Liver (tissue), 9 donors: ENCODE data around the gene TNFRSF13B. TPM values are rescaled to one million over a fixed set of nuclear protein-coding genes. Genes with fewer than 3 reads are reported as not detected.
A peak's percentile ranks its signal among the peaks of the same experiment; 100 is the strongest.

Experiments
- DNase-seq: peaks from one replicate; pipeline ENCODE4 v3.0.0-alpha.2; 2017; ENCODE audit warnings: low spot score
- H3K27ac ChIP-seq, 2 donors: one replicate each; pipeline ENCODE4 v1.7.0; 2013; ENCODE audit warnings: inconsistent platforms in 2 of 2, low read length in 2 of 2, control low read depth in 1 of 2, low read depth in 1 of 2, mild to moderate bottlenecking in 1 of 2
- H3K27me3 ChIP-seq, 4 donors: one replicate each; pipeline versions ENCODE4 v1.6.1 to v1.7.0; 2013; ENCODE audit warnings: low read length in 3 of 4, inconsistent platforms in 1 of 4, mild to moderate bottlenecking in 1 of 4, moderate library complexity in 1 of 4; ENCODE audit not compliant: control insufficient read depth in 4 of 4, insufficient read depth in 4 of 4
- H3K36me3 ChIP-seq, 4 donors: one replicate each; pipeline versions ENCODE4 v1.6.1 to v1.7.0; 2013; ENCODE audit warnings: low read length in 3 of 4, mild to moderate bottlenecking in 3 of 4, low read depth in 1 of 4, moderate library complexity in 1 of 4; ENCODE audit not compliant: control insufficient read depth in 4 of 4, insufficient read depth in 3 of 4
- H3K4me1 ChIP-seq, 4 donors: one replicate each; pipeline versions ENCODE4 v1.6.1 to v1.7.0; 2013; ENCODE audit warnings: low read length in 3 of 4, mild to moderate bottlenecking in 3 of 4, moderate library complexity in 1 of 4; ENCODE audit not compliant: control insufficient read depth in 4 of 4, insufficient read depth in 4 of 4
- H3K4me3 ChIP-seq, 3 donors: one replicate each; pipeline versions ENCODE4 v1.6.1 to v1.7.0; 2013; ENCODE audit warnings: low read length in 3 of 3, control low read depth in 1 of 3, low read depth in 1 of 3, mild to moderate bottlenecking in 1 of 3
- H3K9ac ChIP-seq, 2 donors: one replicate each; pipeline ENCODE4 v1.7.0; 2013; ENCODE audit warnings: low read length in 2 of 2, mild to moderate bottlenecking in 2 of 2, moderate library complexity in 2 of 2, control low read depth in 1 of 2, low read depth in 1 of 2
- H3K9me3 ChIP-seq, 4 donors: one replicate each; pipeline versions ENCODE4 v1.6.1 to v1.7.0; 2013; ENCODE audit warnings: low read length in 3 of 4; ENCODE audit not compliant: control insufficient read depth in 4 of 4
- CTCF ChIP-seq: fragments of 150-350 bp; IDR thresholded peaks from 2 replicates; pipeline ENCODE4 v1.5.1; 2017; ENCODE audit warnings: improper control_type of control experiment, low read depth, low read length; ENCODE audit not compliant: missing input control
- EGR1 ChIP-seq, 2 donors: IDR thresholded peaks; 2 replicates each; pipeline ENCODE4 v1.6.1; 2016 to 2018; ENCODE audit warnings: antibody characterized with exemption in 2 of 2, low read depth in 2 of 2
- FOXA1 ChIP-seq: IDR thresholded peaks from 2 replicates; pipeline ENCODE4 v1.6.1; 2016; ENCODE audit warnings: antibody characterized with exemption
- FOXA2 ChIP-seq: IDR thresholded peaks from 2 replicates; pipeline ENCODE4 v1.6.1; 2016; ENCODE audit warnings: antibody characterized with exemption
- GABPA ChIP-seq, 2 donors: IDR thresholded peaks in 1 of 2; conservative IDR thresholded peaks in 1 of 2; 2 replicates each; pipeline ENCODE4 v1.6.1; 2016; ENCODE audit warnings: antibody characterized with exemption in 2 of 2, mild to moderate bottlenecking in 1 of 2, moderate library complexity in 1 of 2
- HNF4A ChIP-seq, 2 donors: conservative IDR thresholded peaks; 2 replicates each; pipeline ENCODE4 v1.6.1; 2016; ENCODE audit warnings: antibody characterized with exemption in 2 of 2, mild to moderate bottlenecking in 2 of 2
- HNF4G ChIP-seq: IDR thresholded peaks from 2 replicates; pipeline ENCODE4 v1.6.1; 2016; ENCODE audit warnings: antibody characterized with exemption
- JUND ChIP-seq, 2 donors: IDR thresholded peaks; 2 replicates each; pipeline ENCODE4 v1.6.1; 2016; ENCODE audit warnings: antibody characterized with exemption in 2 of 2
- MAX ChIP-seq: IDR thresholded peaks from 2 replicates; pipeline ENCODE4 v1.6.1; 2016; ENCODE audit warnings: antibody characterized with exemption
- NR2F2 ChIP-seq: IDR thresholded peaks from 2 replicates; pipeline ENCODE4 v1.6.1; 2016; ENCODE audit warnings: antibody characterized with exemption
- RAD21 ChIP-seq, 2 donors: IDR thresholded peaks; 2 replicates each; pipeline ENCODE4 v1.6.1; 2016; ENCODE audit warnings: antibody characterized with exemption in 2 of 2, mild to moderate bottlenecking in 2 of 2
- REST ChIP-seq: IDR thresholded peaks from 2 replicates; pipeline ENCODE4 v1.6.1; 2016; ENCODE audit warnings: antibody characterized with exemption, mild to moderate bottlenecking
- RXRA ChIP-seq, 2 donors: IDR thresholded peaks; 2 replicates each; pipeline ENCODE4 v1.6.1; 2017 to 2018; ENCODE audit warnings: antibody characterized with exemption in 2 of 2, mild to moderate bottlenecking in 1 of 2
- SP1 ChIP-seq: IDR thresholded peaks from 2 replicates; pipeline ENCODE4 v1.6.1; 2018; ENCODE audit warnings: antibody characterized with exemption, mild to moderate bottlenecking
- TAF1 ChIP-seq: conservative IDR thresholded peaks from 2 replicates; pipeline ENCODE4 v1.6.1; 2016; ENCODE audit warnings: antibody characterized with exemption, mild to moderate bottlenecking
- YY1 ChIP-seq: IDR thresholded peaks from 2 replicates; pipeline ENCODE4 v1.6.1; 2016; ENCODE audit warnings: antibody characterized with exemption, mild to moderate bottlenecking
- WGBS: extraction: QIAGEN DNeasy Blood & Tissue Kit; methylation state at CpG from one replicate; pipeline ENCODE4 v1.1.7; 2013; 5-methylcytosine and 5-hydroxymethylcytosine counted together
- polyA plus RNA-seq, 2 donors: library from polyadenylated mRNA; stranded (reverse) in 1 of 2; unstranded in 1 of 2; fragments of 200-250 nt in 1 of 2; fragments of >200 nt in 1 of 2; fragmentation: Nextera tagmentation in 1 of 2; extraction: Ambion mirVana in 1 of 2; gene quantifications; one replicate each; pipeline versions ENCODE4 v1.2.1 to v1.2.3, GENCODE V29; 2013 to 2015
- total RNA-seq, 2 donors: library from RNA; depleted of rRNA; stranded (reverse); fragments of >200 nt; gene quantifications; one replicate each; pipeline ENCODE4 v1.2.3, GENCODE V29; 2014
- TF ChIP-seq, protein P1 (sequence below): IDR thresholded peaks from 2 replicates; pipeline ENCODE4 v1.6.1; 2016; ENCODE audit warnings: antibody characterized with exemption
- TF ChIP-seq, protein P2 (sequence below): IDR thresholded peaks from 2 replicates; pipeline ENCODE4 v1.6.1; 2016; ENCODE audit warnings: antibody characterized with exemption
- donor health status: healthy.
- donor health status: healthy.
- donor health status: healthy.
- donor health status: healthy.
- donor health status: healthy.

Gene TNFRSF13B
- total and polyA plus RNA-seq, 4 donors, result 0.17 to 0.26 TPM; not detected in 2

GRCh38 chr17:16942141-16943031, 29.5 kb downstream of the TNFRSF13B start:
- no peak overlapping the region for H3K9ac ChIP-seq
- no peaks in the 10 kb centered on the region for H3K36me3 ChIP-seq
- H3K27me3 ChIP-seq, result peaks cover 0 to 7% (median 0%) of the 10 kb centered on the region in 4 donors
- H3K4me3 ChIP-seq, result no peak overlapping the region
- no peak overlapping the region for H3K27ac ChIP-seq
- H3K9me3 ChIP-seq, result no peaks in the 10 kb centered on the region
- TF ChIP-seq MAX (no peak), TAF1 (no peak), FOXA1 (no peak), YY1 (no peak), RXRA (IDR thresholded peaks at IDR 0.05) (no peak), HNF4A (conservative IDR thresholded peaks at IDR 0.05) (no peak), CTCF (no peak), EGR1 (IDR thresholded peaks at IDR 0.05; ENCODE audit: low read depth in 2 of 2) (no peak), JUND (IDR thresholded peaks at IDR 0.05) (no peak), NR2F2 (no peak), RAD21 (IDR thresholded peaks at IDR 0.05) (no peak), SP1 (no peak), FOXA2 (no peak), REST (no peak), GABPA (IDR thresholded peaks at IDR 0.05 in 1 of 2, conservative IDR thresholded peaks at IDR 0.05 in 1 of 2) (no peak), HNF4G (no peak)
- TF ChIP-seq, protein P1, sequence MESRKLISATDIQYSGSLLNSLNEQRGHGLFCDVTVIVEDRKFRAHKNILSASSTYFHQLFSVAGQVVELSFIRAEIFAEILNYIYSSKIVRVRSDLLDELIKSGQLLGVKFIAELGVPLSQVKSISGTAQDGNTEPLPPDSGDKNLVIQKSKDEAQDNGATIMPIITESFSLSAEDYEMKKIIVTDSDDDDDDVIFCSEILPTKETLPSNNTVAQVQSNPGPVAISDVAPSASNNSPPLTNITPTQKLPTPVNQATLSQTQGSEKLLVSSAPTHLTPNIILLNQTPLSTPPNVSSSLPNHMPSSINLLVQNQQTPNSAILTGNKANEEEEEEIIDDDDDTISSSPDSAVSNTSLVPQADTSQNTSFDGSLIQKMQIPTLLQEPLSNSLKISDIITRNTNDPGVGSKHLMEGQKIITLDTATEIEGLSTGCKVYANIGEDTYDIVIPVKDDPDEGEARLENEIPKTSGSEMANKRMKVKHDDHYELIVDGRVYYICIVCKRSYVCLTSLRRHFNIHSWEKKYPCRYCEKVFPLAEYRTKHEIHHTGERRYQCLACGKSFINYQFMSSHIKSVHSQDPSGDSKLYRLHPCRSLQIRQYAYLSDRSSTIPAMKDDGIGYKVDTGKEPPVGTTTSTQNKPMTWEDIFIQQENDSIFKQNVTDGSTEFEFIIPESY, result no peak
- TF ChIP-seq, protein P2, sequence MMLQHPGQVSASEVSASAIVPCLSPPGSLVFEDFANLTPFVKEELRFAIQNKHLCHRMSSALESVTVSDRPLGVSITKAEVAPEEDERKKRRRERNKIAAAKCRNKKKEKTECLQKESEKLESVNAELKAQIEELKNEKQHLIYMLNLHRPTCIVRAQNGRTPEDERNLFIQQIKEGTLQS, result no peak
- 95% methylated on average over 21 of the region's 21 CpGs for WGBS
- peak; percentile 17 for DNase-seq
- H3K4me1 ChIP-seq, result no peaks in the 10 kb centered on the region
